Large intestine (tissue), 3 donors: ENCODE data around the gene LENG9. TPM values are rescaled to one million over a fixed set of nuclear protein-coding genes. Genes with fewer than 3 reads are reported as not detected.

Source experiments
- DNase-seq, 2 donors: peaks; one replicate each; pipeline versions ENCODE4 v3.0.0 to v3.0.0-alpha.2; 2013
- H3K27ac ChIP-seq: one replicate; pipeline ENCODE4 v1.5.1; 2013; ENCODE audit warnings: low read length
- H3K27me3 ChIP-seq: 2 replicates; pipeline ENCODE4 v1.6.1; 2013; ENCODE audit warnings: low read length; ENCODE audit not compliant: control insufficient read depth, insufficient read depth
- H3K36me3 ChIP-seq: 2 replicates; pipeline ENCODE4 v1.6.1; 2013; ENCODE audit warnings: low read length; ENCODE audit not compliant: control insufficient read depth, insufficient read depth
- H3K4me1 ChIP-seq: one replicate; pipeline ENCODE4 v1.6.1; 2013; ENCODE audit warnings: low read length; ENCODE audit not compliant: control insufficient read depth, insufficient read depth
- H3K4me3 ChIP-seq: one replicate; pipeline ENCODE4 v1.5.1; 2013; ENCODE audit warnings: low read length
- H3K9me3 ChIP-seq: one replicate; pipeline ENCODE4 v1.6.1; 2013; ENCODE audit warnings: mild to moderate bottlenecking, low read depth, low read length, moderate library complexity; ENCODE audit not compliant: control insufficient read depth
- WGBS: methylation state at CpG from one replicate; pipeline ENCODE4 v1.1.5; 2013; ENCODE audit warnings: low lambda C conversion rate; ENCODE audit not compliant: insufficient coverage; 5-methylcytosine and 5-hydroxymethylcytosine counted together
- polyA plus RNA-seq: library from polyadenylated mRNA; unstranded; fragments of 120-200 nt; gene quantifications from one replicate; pipeline ENCODE4 v1.2.1, GENCODE V29; 2013

LENG9 gene
- polyA plus RNA-seq, 1 donor, result 9.2 TPM

DNA sequence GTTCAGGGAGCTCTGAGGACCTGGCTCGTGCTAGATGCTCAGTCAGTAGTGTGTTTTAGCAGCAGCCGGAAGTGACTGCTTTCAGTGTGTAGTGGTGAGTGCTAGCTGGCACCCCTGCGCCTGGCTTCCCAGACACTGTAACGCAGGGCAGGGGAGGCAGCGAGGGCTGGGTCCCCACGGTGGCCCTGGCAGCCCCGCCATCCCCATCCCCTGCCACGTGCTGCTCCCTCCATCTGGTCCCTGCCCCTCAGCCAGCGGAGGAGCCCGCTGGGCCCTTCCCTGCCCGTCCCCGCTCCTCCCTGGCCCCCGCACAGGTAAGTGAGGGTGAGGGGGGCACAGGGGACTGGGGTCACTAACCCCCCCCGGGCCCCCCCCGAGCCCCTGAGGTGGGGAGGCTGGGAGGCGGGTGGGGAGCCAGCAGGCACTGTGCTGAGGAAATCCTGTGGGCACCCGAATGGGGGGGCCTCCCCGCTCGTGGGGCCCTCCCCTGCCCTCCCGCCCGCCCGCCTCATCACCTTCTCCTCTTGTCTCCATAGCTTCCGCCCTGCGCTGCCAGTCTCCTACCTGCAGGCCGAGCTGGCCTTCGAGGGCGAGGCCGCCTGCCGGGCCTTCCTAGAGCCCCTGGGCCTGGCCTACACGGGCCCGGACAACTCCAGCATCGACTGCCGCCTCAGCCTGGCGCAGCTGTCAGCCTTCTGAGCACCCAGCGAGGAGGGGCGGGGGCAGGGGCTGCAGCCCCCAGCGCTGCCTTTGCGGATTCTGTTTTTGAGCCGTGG is 3.2 kb downstream of the LENG9 start:
- peaks cover 66% of the 10 kb centered on the region for H3K36me3 ChIP-seq
- DNase-seq, result no peak
- H3K4me3 ChIP-seq, result no peak overlapping the region
- no CpG with 5 or more reads among the region's 39 CpGs for WGBS
- H3K9me3 ChIP-seq, result peaks cover 2% of the 10 kb centered on the region
- H3K27me3 ChIP-seq, result no peaks in the 10 kb centered on the region
- H3K4me1 ChIP-seq, result peaks cover 25% of the 10 kb centered on the region
- no peak overlapping the region for H3K27ac ChIP-seq

GRCh38 chr19:54459282-54460229 is 4.0 kb downstream of the LENG9 start:
- peaks cover 74% of the 10 kb centered on the region for H3K36me3 ChIP-seq
- no peaks in the 10 kb centered on the region for H3K27me3 ChIP-seq
- peaks cover 22% of the 10 kb centered on the region for H3K4me1 ChIP-seq
- H3K27ac ChIP-seq, result no peak overlapping the region
- no peaks in the 10 kb centered on the region for H3K9me3 ChIP-seq
- no peak overlapping the region for H3K4me3 ChIP-seq
- no CpG with 5 or more reads among the region's 16 CpGs for WGBS
- DNase-seq, result no peak

DNA sequence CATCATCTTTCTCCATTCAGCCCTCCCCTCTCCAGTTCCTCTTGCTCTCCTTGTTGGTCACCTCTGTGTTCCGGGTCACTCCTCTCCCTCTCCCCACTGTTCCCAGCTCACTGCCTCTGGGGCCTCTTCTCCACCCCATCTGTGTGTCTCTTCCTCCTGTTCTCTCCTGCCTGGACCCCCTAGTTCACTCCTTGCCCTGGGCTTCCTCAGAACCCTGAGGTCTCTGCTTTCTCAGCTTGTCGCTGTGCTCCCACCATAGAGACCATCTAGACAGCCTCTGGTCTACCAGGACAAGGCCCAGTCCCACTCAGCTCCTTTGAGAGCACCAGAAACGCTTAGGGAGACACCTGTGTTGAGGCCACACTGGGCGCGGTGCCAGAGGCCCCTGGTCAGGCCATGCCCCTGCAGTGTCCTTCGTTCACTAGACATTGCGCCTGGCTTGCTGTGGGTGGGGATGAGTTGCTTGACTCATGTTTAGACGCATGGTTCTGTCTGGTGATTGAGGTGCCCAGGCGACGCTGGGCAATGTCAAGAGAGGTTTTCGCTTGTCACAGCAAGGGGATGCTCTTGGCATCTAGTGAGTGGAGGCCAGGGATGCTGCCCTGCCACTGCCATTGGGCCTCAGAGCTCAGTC is 4.8 kb downstream of the LENG9 start:
- Histone ChIP-seq H3K4me3 (no peak overlapping the region), H3K27me3 (no peaks in the 10 kb centered on the region), H3K36me3 (peaks cover 81% of the 10 kb centered on the region), H3K9me3 (no peaks in the 10 kb centered on the region), H3K27ac (no peak overlapping the region), H3K4me1 (peaks cover 17% of the 10 kb centered on the region)
- DNase-seq, result no peak
- 100% methylated on average over 1 of the region's 11 CpGs for WGBS

DNA sequence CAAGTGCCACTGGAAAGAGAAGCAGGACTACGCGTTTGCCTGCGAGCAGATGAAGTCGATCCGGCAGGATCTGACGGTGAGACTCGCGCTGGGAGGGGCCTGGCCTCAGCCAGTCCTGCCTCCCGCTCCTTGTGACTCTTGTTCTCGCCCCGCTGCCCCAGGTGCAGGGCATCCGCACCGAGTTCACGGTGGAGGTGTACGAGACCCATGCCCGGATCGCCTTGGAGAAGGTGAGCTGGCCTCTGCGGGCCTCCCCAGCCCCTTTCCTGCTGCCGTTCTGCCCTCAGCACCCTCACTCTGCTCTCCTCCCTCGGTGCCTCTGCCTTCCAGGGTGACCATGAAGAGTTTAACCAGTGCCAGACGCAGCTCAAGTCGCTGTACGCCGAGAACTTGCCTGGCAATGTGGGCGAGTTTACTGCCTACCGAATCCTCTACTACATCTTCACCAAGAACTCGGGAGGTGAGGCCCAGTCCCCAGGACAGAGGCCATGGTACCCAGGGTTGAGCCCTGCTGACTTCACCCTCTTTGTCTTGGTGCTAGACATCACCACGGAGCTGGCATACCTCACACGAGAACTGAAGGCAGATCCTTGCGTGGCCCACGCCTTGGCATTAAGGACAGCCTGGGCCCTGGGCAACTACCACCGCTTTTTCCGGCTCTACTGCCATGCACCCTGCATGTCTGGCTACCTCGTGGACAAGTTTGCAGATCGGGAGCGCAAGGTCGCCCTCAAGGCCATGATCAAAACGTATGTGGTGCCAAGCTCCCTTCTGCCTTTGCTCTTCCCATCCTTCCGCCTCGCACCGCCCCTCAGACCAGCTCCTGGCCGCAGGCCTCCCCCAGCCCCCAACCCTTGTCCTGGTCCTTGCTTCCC is 5.6 kb downstream of the LENG9 start:
- WGBS, result 94% methylated on average over 9 of the region's 42 CpGs
- no peak overlapping the region for H3K27ac ChIP-seq
- peaks cover 89% of the 10 kb centered on the region for H3K36me3 ChIP-seq
- no peaks in the 10 kb centered on the region for H3K27me3 ChIP-seq
- no peak overlapping the region for H3K4me3 ChIP-seq
- H3K4me1 ChIP-seq, result peaks cover 17% of the 10 kb centered on the region
- no peaks in the 10 kb centered on the region for H3K9me3 ChIP-seq
- DNase-seq, result no peak

- Histone ChIP-seq H3K27ac (no peak overlapping the region), H3K4me3 (no peak overlapping the region), H3K4me1 (peaks cover 5% of the 10 kb centered on the region), H3K36me3 (peaks cover 96% of the 10 kb centered on the region), H3K27me3 (no peaks in the 10 kb centered on the region), H3K9me3 (no peaks in the 10 kb centered on the region)
- DNase-seq, result no peak
- no CpG with 5 or more reads among the region's 51 CpGs for WGBS
These were observed 6.9 kb downstream of the LENG9 start for GRCh38 chr19:54456423-54457373.

- WGBS, result no CpG with 5 or more reads among the region's 40 CpGs
- H3K27ac ChIP-seq, result no peak overlapping the region
- H3K9me3 ChIP-seq, result no peaks in the 10 kb centered on the region
- no peak overlapping the region for H3K4me3 ChIP-seq
- no peaks in the 10 kb centered on the region for H3K27me3 ChIP-seq
- peaks cover 97% of the 10 kb centered on the region for H3K36me3 ChIP-seq
- DNase-seq, result no peak
- peaks cover 7% of the 10 kb centered on the region for H3K4me1 ChIP-seq
These were observed 7.7 kb downstream of the LENG9 start for GRCh38 chr19:54455786-54456422.

DNA sequence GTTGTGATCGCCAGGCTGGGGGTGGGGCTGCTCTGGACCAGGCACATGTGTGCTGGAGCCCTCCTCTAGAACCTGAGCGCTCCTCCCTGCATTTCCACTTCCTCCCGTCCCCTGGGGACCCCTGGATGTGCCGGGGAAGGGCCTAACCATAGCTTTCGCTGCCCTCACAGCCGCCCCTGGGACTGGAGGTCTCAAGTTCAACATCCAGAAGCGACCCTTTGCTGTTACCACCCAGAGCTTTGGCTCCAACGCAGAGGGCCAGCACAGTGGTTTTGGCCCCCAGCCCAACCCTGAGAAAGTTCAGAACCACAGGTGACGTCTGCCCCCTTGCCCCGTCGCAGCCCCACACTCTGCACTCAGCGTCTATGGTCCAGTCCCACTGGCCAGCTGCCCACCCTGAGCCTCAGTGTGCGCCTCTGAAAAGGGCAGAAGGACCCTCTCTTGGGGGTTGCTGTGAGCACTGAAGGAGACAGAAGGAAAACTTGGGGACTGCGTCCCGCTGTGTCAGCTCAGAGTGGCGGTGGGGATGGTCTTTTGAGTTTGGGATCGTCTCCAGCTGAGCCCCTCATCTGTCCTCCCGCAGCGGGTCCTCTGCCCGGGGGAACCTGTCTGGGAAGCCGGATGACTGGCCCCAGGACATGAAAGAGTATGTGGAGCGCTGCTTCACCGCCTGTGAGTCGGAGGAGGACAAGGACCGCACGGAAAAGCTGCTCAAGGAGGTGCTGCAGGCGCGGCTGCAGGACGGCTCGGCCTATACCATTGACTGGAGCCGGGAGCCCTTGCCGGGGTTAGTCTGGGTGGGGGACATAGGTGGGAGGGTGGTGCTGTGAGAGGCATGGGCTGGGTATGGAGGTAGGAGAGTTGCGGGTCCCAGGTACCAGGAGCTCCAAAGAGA is 8.6 kb downstream of the LENG9 start:
- H3K9me3 ChIP-seq, result no peaks in the 10 kb centered on the region
- H3K27me3 ChIP-seq, result no peaks in the 10 kb centered on the region
- 100% methylated on average over 1 of the region's 33 CpGs for WGBS
- peaks cover 16% of the 10 kb centered on the region for H3K4me1 ChIP-seq
- no peak for DNase-seq
- H3K4me3 ChIP-seq, result no peak overlapping the region
- peaks cover 93% of the 10 kb centered on the region for H3K36me3 ChIP-seq
- H3K27ac ChIP-seq, result no peak overlapping the region

GRCh38 chr19:54453921-54454780 is 9.4 kb downstream of the LENG9 start:
- no peak overlapping the region for H3K4me3 ChIP-seq
- H3K27me3 ChIP-seq, result no peaks in the 10 kb centered on the region
- H3K36me3 ChIP-seq, result peaks cover 84% of the 10 kb centered on the region
- DNase-seq, result no peak
- no peaks in the 10 kb centered on the region for H3K9me3 ChIP-seq
- WGBS, result no CpG with 5 or more reads among the region's 31 CpGs
- peaks cover 11% of the 10 kb centered on the region for H3K4me1 ChIP-seq
- H3K27ac ChIP-seq, result no peak overlapping the region
